C4-2B (cell line): ENCODE measurements around the gene CFAP97.

ENCODE experiments used
- ZFX ChIP-seq: fragments of 450-650 bp; IDR thresholded peaks from 2 replicates; pipeline ENCODE4 v1.6.1; 2017
- TF ChIP-seq, protein P1 (sequence below): fragments of 450-650 bp; conservative IDR thresholded peaks from 2 replicates; pipeline ENCODE4 v1.5.1; 2017; ENCODE audit warnings: mild to moderate bottlenecking

DNA sequence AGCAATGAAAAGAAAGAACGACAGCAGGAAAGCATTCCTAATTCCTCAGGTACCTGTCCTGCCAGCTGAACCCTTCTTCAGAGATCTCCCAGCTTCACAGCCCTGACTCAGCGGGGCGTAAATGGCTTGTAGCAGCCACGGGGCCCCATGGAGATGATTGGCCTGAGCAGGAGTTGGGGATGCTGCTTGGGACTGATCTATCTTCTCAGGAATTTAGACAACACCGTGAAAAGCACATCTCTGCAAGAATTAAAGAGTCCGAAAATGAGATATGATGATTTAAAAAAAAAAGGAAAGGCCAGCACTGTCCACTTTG is 83.2 kb downstream of the CFAP97 start:
- TF ChIP-seq, protein P1, sequence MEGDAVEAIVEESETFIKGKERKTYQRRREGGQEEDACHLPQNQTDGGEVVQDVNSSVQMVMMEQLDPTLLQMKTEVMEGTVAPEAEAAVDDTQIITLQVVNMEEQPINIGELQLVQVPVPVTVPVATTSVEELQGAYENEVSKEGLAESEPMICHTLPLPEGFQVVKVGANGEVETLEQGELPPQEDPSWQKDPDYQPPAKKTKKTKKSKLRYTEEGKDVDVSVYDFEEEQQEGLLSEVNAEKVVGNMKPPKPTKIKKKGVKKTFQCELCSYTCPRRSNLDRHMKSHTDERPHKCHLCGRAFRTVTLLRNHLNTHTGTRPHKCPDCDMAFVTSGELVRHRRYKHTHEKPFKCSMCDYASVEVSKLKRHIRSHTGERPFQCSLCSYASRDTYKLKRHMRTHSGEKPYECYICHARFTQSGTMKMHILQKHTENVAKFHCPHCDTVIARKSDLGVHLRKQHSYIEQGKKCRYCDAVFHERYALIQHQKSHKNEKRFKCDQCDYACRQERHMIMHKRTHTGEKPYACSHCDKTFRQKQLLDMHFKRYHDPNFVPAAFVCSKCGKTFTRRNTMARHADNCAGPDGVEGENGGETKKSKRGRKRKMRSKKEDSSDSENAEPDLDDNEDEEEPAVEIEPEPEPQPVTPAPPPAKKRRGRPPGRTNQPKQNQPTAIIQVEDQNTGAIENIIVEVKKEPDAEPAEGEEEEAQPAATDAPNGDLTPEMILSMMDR: no peak
- no peak for TF ChIP-seq ZFX
